Stimulated activated naive B cell treated with anti-CD40 and anti-IgM and Interleukin-4, amounts not matched to agents 10 μg/mL and 1 μg/mL and 100 μg/mL, for 72 hours (primary cell): ENCODE measurements around the gene LHFPL2.

ENCODE experiments used
- ATAC-seq, 2 donors: fragments of 150-1000 bp; cut with Tn5 transposase; replicated peaks; 2 replicates each; pipeline ENCODE4 v1.10.0; 2021; ENCODE audit warnings: moderate library complexity in 1 of 2
- DNase-seq: peaks from one replicate; pipeline ENCODE4 v3.0.0; 2021
- H3K27ac Mint-ChIP-seq: one replicate; pipeline ENCODE4 v1.8.0; 2022; ENCODE audit warnings: mild to moderate bottlenecking, mixed read lengths
- H3K27me3 Mint-ChIP-seq, 2 donors: one replicate each; pipeline ENCODE4 v1.8.0; 2022; ENCODE audit warnings: mixed read lengths in 2 of 2
- H3K36me3 Mint-ChIP-seq, 2 donors: one replicate each; pipeline ENCODE4 v1.8.0; 2022; ENCODE audit warnings: mixed read lengths in 2 of 2, mild to moderate bottlenecking in 1 of 2
- H3K4me1 Mint-ChIP-seq, 2 donors: one replicate each; pipeline ENCODE4 v1.8.0; 2022; ENCODE audit warnings: mixed read lengths in 2 of 2, mild to moderate bottlenecking in 1 of 2
- H3K4me3 Mint-ChIP-seq, 2 donors: one replicate each; pipeline ENCODE4 v1.8.0; 2022; ENCODE audit warnings: mild to moderate bottlenecking in 2 of 2, mixed read lengths in 2 of 2, moderate library complexity in 1 of 2
- H3K9me3 Mint-ChIP-seq, 2 donors: one replicate each; pipeline ENCODE4 v1.8.0; 2022; ENCODE audit warnings: mixed read lengths in 2 of 2, mild to moderate bottlenecking in 1 of 2

LHFPL2 gene

GRCh38 chr5:78611126-78611605, 37.4 kb downstream of the LHFPL2 start:
- Mint-ChIP-seq H3K9me3 (no peaks in the 10 kb centered on the region), H3K27ac (no peak overlapping the region), H3K36me3 (peaks cover 14 to 16% of the 10 kb centered on the region in 2 donors), H3K27me3 (no peaks in the 10 kb centered on the region), H3K4me1 (peaks cover 0 to 4% of the 10 kb centered on the region in 2 donors), H3K4me3 (no peak overlapping the region)
- DNase-seq, result no peak
- ATAC-seq, result no peak

- H3K4me1 Mint-ChIP-seq, result peaks cover under 1 to 3% of the 10 kb centered on the region in 2 donors
- DNase-seq, result no peak
- no peaks in the 10 kb centered on the region for H3K9me3 Mint-ChIP-seq
- peaks cover 13% of the 10 kb centered on the region in 2 donors for H3K36me3 Mint-ChIP-seq
- H3K27me3 Mint-ChIP-seq, result no peaks in the 10 kb centered on the region
- no peak overlapping the region for H3K27ac Mint-ChIP-seq
- H3K4me3 Mint-ChIP-seq, result no peak overlapping the region
- no peak for ATAC-seq
These were observed 37.9 kb downstream of the LHFPL2 start for GRCh38 chr5:78610636-78611035.

GRCh38 chr5:78610163-78610583, 38.4 kb downstream of the LHFPL2 start:
- peaks cover 12 to 13% of the 10 kb centered on the region in 2 donors for H3K36me3 Mint-ChIP-seq
- H3K27ac Mint-ChIP-seq, result no peak overlapping the region
- H3K9me3 Mint-ChIP-seq, result no peaks in the 10 kb centered on the region
- H3K4me3 Mint-ChIP-seq, result no peak overlapping the region
- H3K27me3 Mint-ChIP-seq, result no peaks in the 10 kb centered on the region
- DNase-seq, result no peak
- no peak for ATAC-seq
- peaks cover 0 to 5% of the 10 kb centered on the region in 2 donors for H3K4me1 Mint-ChIP-seq

GRCh38 chr5:78607864-78608263, 40.7 kb downstream of the LHFPL2 start:
- Mint-ChIP-seq H3K36me3 (peaks cover 12 to 13% of the 10 kb centered on the region in 2 donors), H3K27ac (no peak overlapping the region), H3K4me3 (no peak overlapping the region), H3K9me3 (no peaks in the 10 kb centered on the region), H3K27me3 (no peaks in the 10 kb centered on the region), H3K4me1 (peaks cover 2 to 5% of the 10 kb centered on the region in 2 donors)
- DNase-seq (no peak), ATAC-seq (no peak)

GRCh38 chr5:78606241-78606640, 42.3 kb downstream of the LHFPL2 start:
- DNase-seq (no peak), ATAC-seq (no peak)
- no peaks in the 10 kb centered on the region for H3K9me3 Mint-ChIP-seq
- H3K27ac Mint-ChIP-seq, result no peak overlapping the region
- no peaks in the 10 kb centered on the region for H3K27me3 Mint-ChIP-seq
- H3K4me3 Mint-ChIP-seq, result no peak overlapping the region
- peaks cover 2 to 5% of the 10 kb centered on the region in 2 donors for H3K4me1 Mint-ChIP-seq
- peaks cover 13 to 15% of the 10 kb centered on the region in 2 donors for H3K36me3 Mint-ChIP-seq

GRCh38 chr5:78605611-78606010, 43.0 kb downstream of the LHFPL2 start:
- H3K36me3 Mint-ChIP-seq, result peaks cover 10 to 14% of the 10 kb centered on the region in 2 donors
- H3K27ac Mint-ChIP-seq, result no peak overlapping the region
- no peaks in the 10 kb centered on the region for H3K9me3 Mint-ChIP-seq
- no peak for ATAC-seq
- no peak for DNase-seq
- no peaks in the 10 kb centered on the region for H3K27me3 Mint-ChIP-seq
- H3K4me3 Mint-ChIP-seq, result no peak overlapping the region
- H3K4me1 Mint-ChIP-seq, result peaks cover 3 to 5% of the 10 kb centered on the region in 2 donors

- ATAC-seq (no peak), DNase-seq (no peak)
- Mint-ChIP-seq H3K36me3 (peaks cover 4 to 11% of the 10 kb centered on the region in 2 donors), H3K9me3 (no peaks in the 10 kb centered on the region), H3K27me3 (no peaks in the 10 kb centered on the region), H3K4me1 (peaks cover 3 to 5% of the 10 kb centered on the region in 2 donors), H3K27ac (no peak overlapping the region), H3K4me3 (no peak overlapping the region)
These were observed 43.8 kb downstream of the LHFPL2 start for GRCh38 chr5:78604689-78605285.

GRCh38 chr5:78603636-78604175, 44.9 kb downstream of the LHFPL2 start:
- ATAC-seq, result no peak
- no peak for DNase-seq
- no peaks in the 10 kb centered on the region for H3K9me3 Mint-ChIP-seq
- no peak overlapping the region for H3K4me3 Mint-ChIP-seq
- H3K27ac Mint-ChIP-seq, result no peak overlapping the region
- H3K27me3 Mint-ChIP-seq, result no peaks in the 10 kb centered on the region
- H3K4me1 Mint-ChIP-seq, result peaks cover 3 to 5% of the 10 kb centered on the region in 2 donors
- H3K36me3 Mint-ChIP-seq, result peaks cover 5 to 11% of the 10 kb centered on the region in 2 donors

GRCh38 chr5:78602400-78602799, 46.2 kb downstream of the LHFPL2 start:
- DNase-seq, result no peak
- Mint-ChIP-seq H3K9me3 (no peaks in the 10 kb centered on the region), H3K36me3 (peaks cover 4 to 11% of the 10 kb centered on the region in 2 donors), H3K4me1 (peaks cover 3 to 5% of the 10 kb centered on the region in 2 donors), H3K27me3 (no peaks in the 10 kb centered on the region), H3K4me3 (no peak overlapping the region), H3K27ac (no peak overlapping the region)
- no peak for ATAC-seq

- Mint-ChIP-seq H3K27ac (no peak overlapping the region), H3K4me3 (no peak overlapping the region), H3K36me3 (peaks cover 4 to 15% of the 10 kb centered on the region in 2 donors), H3K27me3 (no peaks in the 10 kb centered on the region), H3K9me3 (no peaks in the 10 kb centered on the region), H3K4me1 (peaks cover 3 to 5% of the 10 kb centered on the region in 2 donors)
- DNase-seq (no peak), ATAC-seq (no peak)
These were observed 46.8 kb downstream of the LHFPL2 start for GRCh38 chr5:78601559-78602314.

GRCh38 chr5:78600687-78601414, 47.7 kb downstream of the LHFPL2 start:
- peaks cover 4 to 15% of the 10 kb centered on the region in 2 donors for H3K36me3 Mint-ChIP-seq

GRCh38 chr5:78598973-78599372, 49.6 kb downstream of the LHFPL2 start:
- DNase-seq (no peak), ATAC-seq (no peak)
- no peak overlapping the region for H3K27ac Mint-ChIP-seq
- no peaks in the 10 kb centered on the region for H3K27me3 Mint-ChIP-seq
- no peak overlapping the region for H3K4me3 Mint-ChIP-seq
- peaks cover 4 to 15% of the 10 kb centered on the region in 2 donors for H3K36me3 Mint-ChIP-seq
- H3K9me3 Mint-ChIP-seq, result no peaks in the 10 kb centered on the region
- H3K4me1 Mint-ChIP-seq, result peaks cover under 1 to 2% of the 10 kb centered on the region in 2 donors

More at GRCh38 chr5:78600687-78601414, 47.7 kb downstream of the LHFPL2 start:
- Mint-ChIP-seq H3K4me1 (peaks cover 3 to 4% of the 10 kb centered on the region in 2 donors), H3K27ac (no peak overlapping the region), H3K27me3 (no peaks in the 10 kb centered on the region), H3K4me3 (no peak overlapping the region), H3K9me3 (no peaks in the 10 kb centered on the region)
- DNase-seq (no peak), ATAC-seq (no peak)

GRCh38 chr5:78597974-78598371, 50.6 kb downstream of the LHFPL2 start:
- H3K27ac Mint-ChIP-seq, result no peak overlapping the region
- no peak for ATAC-seq
- no peak overlapping the region for H3K4me3 Mint-ChIP-seq

More at GRCh38 chr5:78597974-78598371, 50.6 kb downstream of the LHFPL2 start:
- Mint-ChIP-seq H3K4me1 (peaks cover 9 to 10% of the 10 kb centered on the region in 2 donors), H3K27me3 (no peaks in the 10 kb centered on the region), H3K9me3 (no peaks in the 10 kb centered on the region), H3K36me3 (peaks cover 4 to 15% of the 10 kb centered on the region in 2 donors)
- DNase-seq, result no peak
